ENCODE measurements around the gene SMAD5. TPM values are rescaled to one million over a fixed set of nuclear protein-coding genes. Genes with fewer than 3 reads are reported as not detected.

SMAD5 gene
- total RNA-seq, 1 experiment from 2014 or later: 69.3 TPM

DNA sequence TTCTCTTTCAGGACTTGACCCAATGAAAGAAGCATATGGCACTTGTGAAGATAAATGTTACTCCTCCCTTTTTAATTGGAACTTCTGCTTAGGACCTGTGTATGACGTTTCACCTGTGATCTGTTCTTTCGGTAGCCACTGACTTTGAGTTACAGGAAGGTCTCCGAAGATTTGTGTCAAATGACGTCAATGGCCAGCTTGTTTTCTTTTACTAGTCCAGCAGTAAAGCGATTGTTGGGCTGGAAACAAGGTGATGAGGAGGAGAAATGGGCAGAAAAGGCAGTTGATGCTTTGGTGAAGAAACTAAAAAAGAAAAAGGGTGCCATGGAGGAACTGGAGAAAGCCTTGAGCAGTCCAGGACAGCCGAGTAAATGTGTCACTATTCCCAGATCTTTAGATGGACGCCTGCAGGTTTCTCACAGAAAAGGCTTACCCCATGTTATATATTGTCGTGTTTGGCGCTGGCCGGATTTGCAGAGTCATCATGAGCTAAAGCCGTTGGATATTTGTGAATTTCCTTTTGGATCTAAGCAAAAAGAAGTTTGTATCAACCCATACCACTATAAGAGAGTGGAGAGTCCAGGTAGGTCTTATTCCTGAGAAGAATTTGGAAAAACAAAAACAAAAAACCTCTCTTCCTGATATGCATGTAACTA is 21.1 kb downstream of the SMAD5 start:
- no peaks in the 10 kb centered on the region for H3K4me1 ChIP-seq (ENCODE audit: insufficient read depth, low read length)
- H3K79me1 ChIP-seq (ENCODE audit: insufficient read depth, low read depth, low read length, poor library complexity, severe bottlenecking): peaks cover 7% of the 10 kb centered on the region
- H3K27me3 Mint-ChIP-seq (ENCODE audit: low read depth): no peaks in the 10 kb centered on the region
- no peak overlapping the region for H2BK120ac ChIP-seq (ENCODE audit: low read depth, low read length, poor library complexity, severe bottlenecking)
- no peak overlapping the region for H2AFZ ChIP-seq (ENCODE audit: low read length)
- no peak overlapping the region for H3K27ac ChIP-seq (ENCODE audit: insufficient read length, low read depth, low read length)
- H4K20me1 ChIP-seq (ENCODE audit: control insufficient read depth, insufficient read depth, insufficient read length): no peaks in the 10 kb centered on the region
- no peak overlapping the region for H3T11ph ChIP-seq (ENCODE audit: low read length)
- H3K23me2 ChIP-seq (ENCODE audit: insufficient read length, low read depth, low read length, poor library complexity, severe bottlenecking): no peaks in the 10 kb centered on the region
- no peak overlapping the region for H3K18ac ChIP-seq (ENCODE audit: insufficient read length, low read depth, low read length)
- no peak overlapping the region for H2BK5ac ChIP-seq (ENCODE audit: insufficient read length, low read length)
- H3K56ac ChIP-seq (ENCODE audit: insufficient read length, low read depth, low read length): no peak overlapping the region
- H4K91ac ChIP-seq (ENCODE audit: insufficient read length, low read depth, low read length): no peak overlapping the region
- no peak overlapping the region for H3K23ac ChIP-seq (ENCODE audit: insufficient read length, low read depth, low read length)
- no peak overlapping the region for H4K5ac ChIP-seq (ENCODE audit: insufficient read length, low read depth, low read length)
- TF ChIP-seq, protein P1, sequence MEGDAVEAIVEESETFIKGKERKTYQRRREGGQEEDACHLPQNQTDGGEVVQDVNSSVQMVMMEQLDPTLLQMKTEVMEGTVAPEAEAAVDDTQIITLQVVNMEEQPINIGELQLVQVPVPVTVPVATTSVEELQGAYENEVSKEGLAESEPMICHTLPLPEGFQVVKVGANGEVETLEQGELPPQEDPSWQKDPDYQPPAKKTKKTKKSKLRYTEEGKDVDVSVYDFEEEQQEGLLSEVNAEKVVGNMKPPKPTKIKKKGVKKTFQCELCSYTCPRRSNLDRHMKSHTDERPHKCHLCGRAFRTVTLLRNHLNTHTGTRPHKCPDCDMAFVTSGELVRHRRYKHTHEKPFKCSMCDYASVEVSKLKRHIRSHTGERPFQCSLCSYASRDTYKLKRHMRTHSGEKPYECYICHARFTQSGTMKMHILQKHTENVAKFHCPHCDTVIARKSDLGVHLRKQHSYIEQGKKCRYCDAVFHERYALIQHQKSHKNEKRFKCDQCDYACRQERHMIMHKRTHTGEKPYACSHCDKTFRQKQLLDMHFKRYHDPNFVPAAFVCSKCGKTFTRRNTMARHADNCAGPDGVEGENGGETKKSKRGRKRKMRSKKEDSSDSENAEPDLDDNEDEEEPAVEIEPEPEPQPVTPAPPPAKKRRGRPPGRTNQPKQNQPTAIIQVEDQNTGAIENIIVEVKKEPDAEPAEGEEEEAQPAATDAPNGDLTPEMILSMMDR (conservative IDR thresholded peaks at IDR 0.05): no peak
- no peak overlapping the region for H3K4me2 ChIP-seq (ENCODE audit: insufficient read depth, insufficient read length, low read length)
- no peak for DNase-seq
- H3K79me2 ChIP-seq (ENCODE audit: insufficient read depth, low read length): peaks cover 1% of the 10 kb centered on the region; the same call in 1 of the 2 replicates
- H2BK20ac ChIP-seq (ENCODE audit: low read depth, low read length, poor library complexity, severe bottlenecking): no peak overlapping the region
- H2BK12ac ChIP-seq (ENCODE audit: insufficient read length, low read depth, low read length): no peak overlapping the region
- no peak overlapping the region for H4K8ac ChIP-seq (replicated peaks; ENCODE audit: insufficient read length, low read depth, low read length)
- peaks cover 37 to 52% (median 51%) of the 10 kb centered on the region in 3 experiments for H3K36me3 Mint-ChIP-seq (ENCODE audit: insufficient read depth in 1 of 3, low read depth in 3 of 3)
- no CpG with 5 or more reads among the region's 11 CpGs for WGBS (ENCODE audit: extremely low coverage, insufficient read length, low lambda C conversion rate)
- no peaks in the 10 kb centered on the region for H3K9me3 ChIP-seq (ENCODE audit: control insufficient read depth, low read depth, low read length)
- no peak overlapping the region for H2AK5ac ChIP-seq (ENCODE audit: insufficient read length, low read length)
- H3K9me3 Mint-ChIP-seq: peaks cover 3 to 4% of the 10 kb centered on the region in 2 experiments; a peak in 3 of 5 replicates
- no peak overlapping the region for H3K4ac ChIP-seq (ENCODE audit: low read depth, low read length)
- peaks cover 14% of the 10 kb centered on the region in 2 experiments for H3K4me1 Mint-ChIP-seq
- no peaks in the 10 kb centered on the region for H3K27me3 ChIP-seq (ENCODE audit: insufficient read depth, low read length)
- H3K14ac ChIP-seq (ENCODE audit: insufficient read depth, low read length): no peak overlapping the region
- H3K4me3 Mint-ChIP-seq: no peak overlapping the region
- H2BK15ac ChIP-seq (ENCODE audit: low read depth, low read length): no peak overlapping the region
- H3K27ac Mint-ChIP-seq: peak overlapping the region in 2 of 3 experiments; percentile 15 to 64; a peak in 3 of 7 replicates
- H3K9ac ChIP-seq (ENCODE audit: extremely low read depth, insufficient read length, low read length): no peak overlapping the region

Data from H9 (cell line).